AG08396 (cell line): Measurements from ENCODE around the gene SIGLEC15.
A peak's percentile ranks its signal among the peaks of the same experiment; 100 is the strongest.
"Not testable (repeated sequence)": the region's sequence is repeated elsewhere in the genome, so short reads cannot be mapped to it uniquely, and the experiment has no call there.

Source experiments
- DNase-seq: peaks from one replicate; pipeline ENCODE4 v3.0.0; 2012; ENCODE audit warnings: low spot score, mixed read lengths

The SIGLEC15 gene

GRCh38 chr18:45825258-45826044 is at the start of gene SIGLEC15:
SIGLEC15 (plus strand) TSS chr18:45825675; CDS start chr18:45825729, 54 bp downstream.
- DNase-seq: no peak

- DNase-seq: no peak
These were observed 49.7 kb upstream of the SIGLEC15 start for GRCh38 chr18:45775743-45776142.

GRCh38 chr18:45777393-45777792 is 48.1 kb upstream of the SIGLEC15 start:
- peak; percentile 68 for DNase-seq

- no peak for DNase-seq
These were observed 44.9 kb upstream of the SIGLEC15 start for GRCh38 chr18:45780568-45780967.

- DNase-seq: no peak
These were observed 42.8 kb upstream of the SIGLEC15 start for GRCh38 chr18:45782662-45783061.

- peak; percentile 47 for DNase-seq
These were observed 42.1 kb upstream of the SIGLEC15 start for GRCh38 chr18:45783097-45784075.

GRCh38 chr18:45785134-45785533 is 40.3 kb upstream of the SIGLEC15 start:
- no peak for DNase-seq

- no peak for DNase-seq
These were observed 38.5 kb upstream of the SIGLEC15 start for GRCh38 chr18:45786941-45787340.

- DNase-seq: no peak
These were observed 38.1 kb upstream of the SIGLEC15 start for GRCh38 chr18:45787346-45787745.

- DNase-seq: no peak
These were observed 36.6 kb upstream of the SIGLEC15 start for GRCh38 chr18:45788861-45789260.

- no peak for DNase-seq
These were observed 32.8 kb upstream of the SIGLEC15 start for GRCh38 chr18:45792506-45793263.

GRCh38 chr18:45793264-45793965 is 32.1 kb upstream of the SIGLEC15 start:
- peak; percentile 55 for DNase-seq

GRCh38 chr18:45801416-45802004 is 24.0 kb upstream of the SIGLEC15 start:
- no peak for DNase-seq

- DNase-seq: peak; percentile 79
These were observed 22.5 kb upstream of the SIGLEC15 start for GRCh38 chr18:45802814-45803492.

- no peak for DNase-seq
These were observed 19.9 kb upstream of the SIGLEC15 start for GRCh38 chr18:45805551-45805950.

GRCh38 chr18:45806226-45806625 is 19.2 kb upstream of the SIGLEC15 start:
- no peak for DNase-seq

GRCh38 chr18:45807144-45807543 is 18.3 kb upstream of the SIGLEC15 start:
- not testable (repeated sequence) for DNase-seq

GRCh38 chr18:45814733-45815132 is 10.7 kb upstream of the SIGLEC15 start:
- DNase-seq: not testable (repeated sequence)

- DNase-seq: no peak
These were observed 7.9 kb upstream of the SIGLEC15 start for GRCh38 chr18:45817543-45817942.

- DNase-seq: not testable (repeated sequence)
These were observed 6.7 kb upstream of the SIGLEC15 start for GRCh38 chr18:45818765-45819164.
